RWPE1 (cell line): Measurements from ENCODE around the gene RPS6KC1.

Source experiments
- CTCF ChIA-PET: fragments of 350-600 bp; sonication (Branson Sonifier 250); formaldehyde crosslinking; extraction: SDS; loops from one replicate; lab custom pipeline; 2021; lab: Yijun Ruan, JAX
- POLR2A ChIA-PET: fragments of 400-600 bp; formaldehyde crosslinking; extraction: SDS; loops from one replicate; lab custom pipeline; 2020; ENCODE audit warnings: antibody characterized with exemption; ENCODE audit not compliant: low non-redundant PET; lab: Yijun Ruan, JAX
- DNase-seq: peaks from one replicate; pipeline ENCODE4 v3.0.0; 2012; ENCODE audit warnings: low spot score
- H3K27ac ChIP-seq: fragments of 450-650 bp; 2 replicates; pipeline ENCODE4 v1.5.1; 2017
- TF ChIP-seq, protein P1 (sequence below): fragments of 450-650 bp; conservative IDR thresholded peaks from 2 replicates; pipeline ENCODE4 v1.5.1; 2017; ENCODE audit warnings: low read depth, mild to moderate bottlenecking

RPS6KC1 gene

GRCh38 chr1:213171711-213172110 is 120.7 kb downstream of the RPS6KC1 start:
- H3K27ac ChIP-seq = no peak overlapping the region
- DNase-seq = no peak
- ChIA-PET POLR2A (interaction anchor here (0.6 kb wide), 1 partner anchor 276 kb away, joined by 8 read pairs; no protein-coding TSS in a partner anchor), CTCF (interaction anchor here (0.7 kb wide), 1 partner anchor 1157 kb away, joined by 6 read pairs; no protein-coding TSS in a partner anchor)
- TF ChIP-seq, protein P1, sequence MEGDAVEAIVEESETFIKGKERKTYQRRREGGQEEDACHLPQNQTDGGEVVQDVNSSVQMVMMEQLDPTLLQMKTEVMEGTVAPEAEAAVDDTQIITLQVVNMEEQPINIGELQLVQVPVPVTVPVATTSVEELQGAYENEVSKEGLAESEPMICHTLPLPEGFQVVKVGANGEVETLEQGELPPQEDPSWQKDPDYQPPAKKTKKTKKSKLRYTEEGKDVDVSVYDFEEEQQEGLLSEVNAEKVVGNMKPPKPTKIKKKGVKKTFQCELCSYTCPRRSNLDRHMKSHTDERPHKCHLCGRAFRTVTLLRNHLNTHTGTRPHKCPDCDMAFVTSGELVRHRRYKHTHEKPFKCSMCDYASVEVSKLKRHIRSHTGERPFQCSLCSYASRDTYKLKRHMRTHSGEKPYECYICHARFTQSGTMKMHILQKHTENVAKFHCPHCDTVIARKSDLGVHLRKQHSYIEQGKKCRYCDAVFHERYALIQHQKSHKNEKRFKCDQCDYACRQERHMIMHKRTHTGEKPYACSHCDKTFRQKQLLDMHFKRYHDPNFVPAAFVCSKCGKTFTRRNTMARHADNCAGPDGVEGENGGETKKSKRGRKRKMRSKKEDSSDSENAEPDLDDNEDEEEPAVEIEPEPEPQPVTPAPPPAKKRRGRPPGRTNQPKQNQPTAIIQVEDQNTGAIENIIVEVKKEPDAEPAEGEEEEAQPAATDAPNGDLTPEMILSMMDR = no peak

GRCh38 chr1:213176341-213176740 is 125.3 kb downstream of the RPS6KC1 start:
- CTCF ChIA-PET = interaction anchor here (0.6 kb wide), 2 partner anchors 9 to 12 kb away, joined by 3 to 11 read pairs; no protein-coding TSS in a partner anchor
- DNase-seq = no peak
- no peak overlapping the region for H3K27ac ChIP-seq
- TF ChIP-seq, protein P1 = no peak
- POLR2A ChIA-PET = no interaction called here

GRCh38 chr1:213179784-213180183 is 128.7 kb downstream of the RPS6KC1 start:
- CTCF ChIA-PET = no interaction called here
- POLR2A ChIA-PET = no interaction called here
- H3K27ac ChIP-seq = no peak overlapping the region
- DNase-seq = no peak
- TF ChIP-seq, protein P1 = no peak

GRCh38 chr1:213180833-213181232 is 129.8 kb downstream of the RPS6KC1 start:
- no peak for DNase-seq
- TF ChIP-seq, protein P1 = no peak
- ChIA-PET CTCF (interaction anchor here (0.6 kb wide), 1 partner anchor 1185 kb away, joined by 3 read pairs; no protein-coding TSS in a partner anchor), POLR2A (no interaction called here)
- H3K27ac ChIP-seq = no peak overlapping the region

- CTCF ChIA-PET = no interaction called here
- DNase-seq = no peak
- POLR2A ChIA-PET = no interaction called here
- no peak overlapping the region for H3K27ac ChIP-seq
- TF ChIP-seq, protein P1 = no peak
Measured at GRCh38 chr1:213183036-213183672, 132.1 kb downstream of the RPS6KC1 start.

DNA sequence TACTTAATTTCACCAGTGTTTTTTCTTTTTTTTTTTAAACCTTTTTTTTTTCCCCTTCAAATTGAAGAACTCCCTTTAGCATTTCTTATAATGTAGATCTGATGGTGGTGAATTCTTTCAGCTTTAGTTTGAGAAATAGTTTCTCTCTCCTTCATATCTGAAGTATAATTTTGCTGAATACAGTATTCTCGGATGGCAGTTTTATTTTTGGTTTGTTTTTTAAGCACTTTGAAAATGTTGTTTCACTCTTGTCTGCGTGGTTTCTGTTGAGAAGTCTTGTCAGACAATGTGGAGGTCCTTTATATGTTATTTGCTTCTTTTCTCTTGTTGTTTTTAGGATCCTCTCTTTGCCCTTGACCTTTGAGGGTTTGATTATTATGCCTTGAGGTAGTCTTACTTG is 135.1 kb downstream of the RPS6KC1 start:
- TF ChIP-seq, protein P1 = no peak
- ChIA-PET POLR2A (no interaction called here), CTCF (no interaction called here)
- H3K27ac ChIP-seq = no peak overlapping the region
- no peak for DNase-seq
